ENCODE results near the gene S100A2. TPM values are rescaled to one million over a fixed set of nuclear protein-coding genes. Genes with fewer than 3 reads are reported as not detected.

S100A2 gene
- total and polyA plus RNA-seq, 2 of the 13 experiments (the other 11 are each of a cell fraction or from before 2014, with no cell fraction given), result 1.2 TPM

DNA sequence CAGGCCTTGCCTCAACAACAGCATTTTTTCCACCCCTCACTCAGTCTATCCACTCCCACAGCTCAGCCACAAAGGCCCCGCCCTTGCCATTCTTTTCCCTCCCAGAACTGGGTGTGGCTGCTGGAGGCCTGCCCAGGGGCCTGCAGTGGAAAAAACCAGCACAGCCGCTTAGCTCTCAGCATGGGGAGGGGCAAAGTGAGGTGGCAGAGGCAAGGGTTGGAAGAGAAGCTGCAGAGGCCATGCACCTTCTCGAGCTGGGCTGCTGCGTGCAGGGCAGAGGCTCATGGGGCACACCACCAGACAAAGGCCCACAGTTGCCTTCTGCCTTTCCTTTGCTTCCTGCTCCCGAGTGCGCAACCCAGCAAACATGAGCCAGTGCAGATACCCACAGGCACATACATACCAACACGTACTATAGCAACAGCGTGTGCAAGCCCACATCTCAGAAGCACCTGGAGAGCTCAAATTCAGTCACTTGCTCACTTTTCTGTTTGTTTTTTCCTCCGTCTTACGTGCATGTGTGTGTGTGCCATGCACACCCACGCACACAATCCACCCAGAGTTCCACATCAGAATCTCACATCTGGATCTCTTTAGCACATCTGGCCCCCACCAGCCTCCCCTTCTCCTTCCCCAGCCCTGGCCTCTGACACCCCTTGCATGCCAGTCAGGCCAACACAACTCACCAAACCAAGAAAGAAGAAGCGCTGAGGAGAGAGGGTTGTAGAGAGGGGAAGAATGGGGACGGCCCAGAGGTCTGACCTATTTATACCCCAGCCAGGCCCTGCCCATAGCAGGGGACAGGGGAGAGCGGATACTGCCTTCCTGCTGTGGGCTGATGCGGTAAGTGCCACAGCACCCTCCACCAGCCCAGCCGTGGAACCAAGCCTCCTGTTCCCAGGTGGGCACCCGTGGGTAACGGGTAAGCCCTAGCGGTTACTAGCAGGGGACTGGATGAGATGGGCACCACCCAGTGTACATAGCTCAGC, 20.3 kb downstream of the S100A2 start, which contains the start of gene S100A4 (continued):
- TF ChIP-seq JARID2 (CRISPR knock-in tag; IDR thresholded peaks at IDR 0.05; ENCODE audit: insufficient replicate concordance) (no peak), KLF11 (CRISPR knock-in tag; IDR thresholded peaks at IDR 0.05) (no peak; the same call in 1 of the 2 replicates), ZNF713 (CRISPR knock-in tag; IDR thresholded peaks at IDR 0.05) (no peak), SRSF1 (optimal IDR thresholded peaks at IDR 0.05; ENCODE audit: low read depth, low read length) (no peak), DMAP1 (CRISPR knock-in tag; IDR thresholded peaks at IDR 0.05) (peak; percentile 57; the same call in 1 of the 2 replicates)

DNA sequence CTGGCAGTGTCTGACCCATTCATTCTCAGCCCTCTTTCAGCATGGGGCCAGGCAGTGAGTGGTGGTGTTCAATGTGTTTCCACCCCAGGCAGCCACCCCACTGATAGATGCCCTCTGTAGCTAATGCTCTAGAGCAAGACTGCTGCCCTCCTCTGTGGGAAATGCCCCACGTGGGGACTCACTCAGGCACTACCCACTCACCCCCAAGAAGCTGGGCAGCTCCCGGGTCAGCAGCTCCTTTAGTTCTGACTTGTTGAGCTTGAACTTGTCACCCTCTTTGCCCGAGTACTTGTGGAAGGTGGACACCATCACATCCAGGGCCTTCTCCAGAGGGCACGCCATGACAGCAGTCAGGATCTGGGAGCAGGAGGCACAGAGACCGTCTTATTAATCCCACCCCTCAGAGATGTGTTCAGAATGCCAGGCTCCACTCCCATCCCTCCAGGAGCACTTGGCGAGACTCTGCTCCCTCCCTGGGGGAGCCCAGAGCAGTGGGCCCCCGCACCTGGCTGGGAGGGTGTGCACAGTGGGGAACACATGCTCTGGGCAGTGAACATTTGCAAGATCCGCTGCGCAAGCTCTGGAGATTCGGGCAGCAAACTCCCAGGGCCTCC, 21.1 kb downstream of the S100A2 start:
- H3K9ac ChIP-seq (ENCODE audit: insufficient read depth, low read depth, low read length), result peak overlapping the region; percentile 46
- H3K4me2 ChIP-seq (ENCODE audit: low read depth, low read length), result peak overlapping the region; percentile 69
- peaks cover 1 to 12% of the 10 kb centered on the region in 2 experiments; a peak in 2 of 5 replicates for H3K27me3 ChIP-seq (ENCODE audit: control insufficient read depth in 1 of 2, insufficient read depth in 2 of 2, low read length in 2 of 2)
- TSS peak; percentile 80 for BruUV-seq (replicated peaks)
- CTCF ChIA-PET (ENCODE audit: low intra/inter-chr PET ratio, low total read pairs), result no interaction called here
- ATAC-seq (no peak; the same call in 2 of the 3 replicates), FAIRE-seq (no peak), DNase-seq (ENCODE audit: low spot score) (no peak)
- POLR2A ChIA-PET, result interaction anchor here (0.9 to 2.9 kb wide), 13 partner anchors 9 to 90 kb away, joined by 3 to 27 read pairs (median 7); partner anchors contain the start of genes CHTOP, S100A13, S100A2 and S100A6
- no peaks in the 10 kb centered on the region for H3K9me3 ChIP-seq (ENCODE audit: low read length)
- peaks cover 98% of the 10 kb centered on the region for H3K4me1 ChIP-seq (ENCODE audit: insufficient read depth, low read length)
- peak overlapping the region; percentile 39 for H3K27ac ChIP-seq (ENCODE audit: extremely low read length, insufficient read depth, low read length)
- H2AFZ ChIP-seq (ENCODE audit: low read length), result no peak overlapping the region
- 0% methylated on average over 1 of the region's 10 CpGs for WGBS (ENCODE audit: low lambda C conversion rate)
- H3K36me3 ChIP-seq (replicated peaks in 1 of 2; ENCODE audit: control insufficient read depth in 1 of 2, insufficient read depth in 2 of 2, low read length in 2 of 2), result no peaks in the 10 kb centered on the region
- in situ Hi-C loops (cut with HindIII; ENCODE audit: extremely low pct_ligation_motif_present, low pct_unique_long_range_greater_than_20kb), result no loop called here
- H3K4me3 ChIP-seq (replicated peaks in 1 of 3; ENCODE audit: insufficient read depth in 1 of 3, low read depth in 2 of 3, low read length in 3 of 3), result peak overlapping the region in 2 of 3 experiments; percentile 32 to 62; a peak in 4 of 6 replicates
- no peaks in the 10 kb centered on the region for H4K20me1 ChIP-seq (ENCODE audit: insufficient read depth, low read length)
- H3K79me2 ChIP-seq (ENCODE audit: insufficient read depth, low read length), result no peaks in the 10 kb centered on the region
- intact Hi-C loops (cut with micrococcal nuclease; ENCODE audit: unreplicated experiment), result no loop called here
- TF ChIP-seq NPAS2 (CRISPR knock-in tag; IDR thresholded peaks at IDR 0.05; ENCODE audit: borderline replicate concordance) (no peak), ZNF446 (CRISPR knock-in tag; IDR thresholded peaks at IDR 0.05) (no peak), NFYB (CRISPR knock-in tag; IDR thresholded peaks at IDR 0.05) (no peak), THAP8 (CRISPR knock-in tag; IDR thresholded peaks at IDR 0.05; ENCODE audit: borderline replicate concordance) (no peak), ZNF784 (CRISPR knock-in tag; IDR thresholded peaks at IDR 0.05; ENCODE audit: borderline replicate concordance) (peak; percentile 86), POLR2A (IDR thresholded peaks at IDR 0.05; ENCODE audit: insufficient read depth in 1 of 2, low read depth in 2 of 2, low read length in 2 of 2) (no peak), ZBTB3 (CRISPR knock-in tag; IDR thresholded peaks at IDR 0.05; ENCODE audit: borderline replicate concordance, low read depth) (no peak), SPEN (CRISPR knock-in tag; IDR thresholded peaks at IDR 0.05; ENCODE audit: low read depth) (no peak)
- TF ChIP-seq, protein P1, sequence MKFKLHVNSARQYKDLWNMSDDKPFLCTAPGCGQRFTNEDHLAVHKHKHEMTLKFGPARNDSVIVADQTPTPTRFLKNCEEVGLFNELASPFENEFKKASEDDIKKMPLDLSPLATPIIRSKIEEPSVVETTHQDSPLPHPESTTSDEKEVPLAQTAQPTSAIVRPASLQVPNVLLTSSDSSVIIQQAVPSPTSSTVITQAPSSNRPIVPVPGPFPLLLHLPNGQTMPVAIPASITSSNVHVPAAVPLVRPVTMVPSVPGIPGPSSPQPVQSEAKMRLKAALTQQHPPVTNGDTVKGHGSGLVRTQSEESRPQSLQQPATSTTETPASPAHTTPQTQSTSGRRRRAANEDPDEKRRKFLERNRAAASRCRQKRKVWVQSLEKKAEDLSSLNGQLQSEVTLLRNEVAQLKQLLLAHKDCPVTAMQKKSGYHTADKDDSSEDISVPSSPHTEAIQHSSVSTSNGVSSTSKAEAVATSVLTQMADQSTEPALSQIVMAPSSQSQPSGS (CRISPR knock-in tag; IDR thresholded peaks at IDR 0.05), result no peak
- TF ChIP-seq, protein P2, sequence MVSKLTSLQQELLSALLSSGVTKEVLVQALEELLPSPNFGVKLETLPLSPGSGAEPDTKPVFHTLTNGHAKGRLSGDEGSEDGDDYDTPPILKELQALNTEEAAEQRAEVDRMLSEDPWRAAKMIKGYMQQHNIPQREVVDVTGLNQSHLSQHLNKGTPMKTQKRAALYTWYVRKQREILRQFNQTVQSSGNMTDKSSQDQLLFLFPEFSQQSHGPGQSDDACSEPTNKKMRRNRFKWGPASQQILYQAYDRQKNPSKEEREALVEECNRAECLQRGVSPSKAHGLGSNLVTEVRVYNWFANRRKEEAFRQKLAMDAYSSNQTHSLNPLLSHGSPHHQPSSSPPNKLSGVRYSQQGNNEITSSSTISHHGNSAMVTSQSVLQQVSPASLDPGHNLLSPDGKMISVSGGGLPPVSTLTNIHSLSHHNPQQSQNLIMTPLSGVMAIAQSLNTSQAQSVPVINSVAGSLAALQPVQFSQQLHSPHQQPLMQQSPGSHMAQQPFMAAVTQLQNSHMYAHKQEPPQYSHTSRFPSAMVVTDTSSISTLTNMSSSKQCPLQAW (CRISPR knock-in tag; IDR thresholded peaks at IDR 0.05), result no peak

Data from HepG2 (cell line).